SK-N-SH (cell line): ENCODE measurements around the gene FADD. TPM values are rescaled to one million over a fixed set of nuclear protein-coding genes. Genes with fewer than 3 reads are reported as not detected.

ENCODE experiments used
- CTCF ChIA-PET: fragments of 300-600, 350-600 bp; formaldehyde crosslinking; extraction: SDS; loops from one replicate; lab custom pipeline; 2021; lab: Yijun Ruan, JAX
- POLR2A ChIA-PET: fragments of 350-600 bp; sonication (Branson Sonifier 250); formaldehyde crosslinking; extraction: SDS; loops from one replicate; lab custom pipeline; 2020; ENCODE audit warnings: antibody characterized with exemption, inconsistent platforms; lab: Yijun Ruan, JAX
- DNase-seq: peaks from one replicate; pipeline ENCODE4 v3.0.0; 2012
- H2AFZ ChIP-seq: fragments of 200-600 bp; sonication (generic); 2 replicates; pipeline ENCODE4 v1.8.1; 2016; ENCODE audit warnings: antibody characterized with exemption, mild to moderate bottlenecking, low read depth
- H3F3A ChIP-seq: fragments of 200-600 bp; sonication (generic); replicated peaks from 2 replicates; pipeline ENCODE3; 2016; ENCODE audit warnings: antibody characterized with exemption, mild to moderate bottlenecking; ENCODE audit not compliant: insufficient read depth
- H3K27ac ChIP-seq, 2 experiments: fragments of 200-500 bp in 1 of 2; fragments of 200-600 bp in 1 of 2; sonication (Bioruptor generic) in 1 of 2; sonication (generic), shearing (Covaris generic) in 1 of 2; 2 replicates each; pipeline versions ENCODE4 v1.5.1 to v1.6.1; 2014 to 2016; ENCODE audit warnings: low read depth in 2 of 2, inconsistent platforms in 1 of 2, low read length in 1 of 2, mild to moderate bottlenecking in 1 of 2, mixed read lengths in 1 of 2
- H3K27me3 ChIP-seq: fragments of 200-600 bp; sonication (generic), shearing (Covaris generic); 2 replicates; pipeline ENCODE4 v1.6.1; 2016; ENCODE audit warnings: mixed run types; ENCODE audit not compliant: insufficient read depth
- H3K36me3 ChIP-seq, 2 experiments: fragments of 200-500 bp in 1 of 2; fragments of 200-600 bp in 1 of 2; sonication (Bioruptor generic) in 1 of 2; sonication (generic) in 1 of 2; replicated peaks in 1 of 2; 2 replicates each; pipeline versions ENCODE3 to v1.5.1; 2014 to 2016; ENCODE audit warnings: low read length in 1 of 2, mild to moderate bottlenecking in 1 of 2; ENCODE audit not compliant: insufficient read depth in 2 of 2, control insufficient read depth in 1 of 2
- H3K4me1 ChIP-seq, 2 experiments: fragments of 200-500 bp in 1 of 2; fragments of 200-600 bp in 1 of 2; sonication (Bioruptor generic) in 1 of 2; sonication (generic), shearing (Covaris generic) in 1 of 2; 2 replicates each; pipeline versions ENCODE4 v1.5.1 to v1.6.1; 2014 to 2016; ENCODE audit warnings: low read depth in 1 of 2, low read length in 1 of 2, mixed run types in 1 of 2; ENCODE audit not compliant: insufficient read depth in 2 of 2, control insufficient read depth in 1 of 2
- H3K4me2 ChIP-seq: fragments of 200-600 bp; sonication (generic), shearing (Covaris generic); 2 replicates; pipeline ENCODE4 v1.6.1; 2017; ENCODE audit warnings: mixed run types
- H3K4me3 ChIP-seq, 2 experiments: fragments of 200-500 bp in 1 of 2; fragments of 200-600 bp in 1 of 2; sonication (Bioruptor generic) in 1 of 2; sonication (generic), shearing (Covaris generic) in 1 of 2; 2 replicates each; pipeline versions ENCODE4 v1.5.1 to v1.8.1; 2014 to 2016; ENCODE audit warnings: low read depth in 2 of 2, inconsistent platforms in 1 of 2, low read length in 1 of 2, mild to moderate bottlenecking in 1 of 2, mixed read lengths in 1 of 2, moderate library complexity in 1 of 2
- H3K79me2 ChIP-seq: fragments of 200-600 bp; sonication (generic); 2 replicates; pipeline ENCODE4 v1.8.1; 2017; ENCODE audit warnings: mild to moderate bottlenecking; ENCODE audit not compliant: insufficient read depth
- H3K9ac ChIP-seq: fragments of 200-600 bp; sonication (generic); 2 replicates; pipeline ENCODE4 v1.6.1; 2017; ENCODE audit warnings: mixed run types
- H3K9me2 ChIP-seq: fragments of 200-600 bp; sonication (generic); 2 replicates; pipeline ENCODE4 v1.6.1; 2017; ENCODE audit warnings: mixed run types
- H3K9me3 ChIP-seq: fragments of 200-600 bp; sonication (generic); 2 replicates; pipeline ENCODE4 v1.6.1; 2017; ENCODE audit warnings: mixed run types, mild to moderate bottlenecking, moderate library complexity
- H4K20me1 ChIP-seq: fragments of 200-600 bp; sonication (generic); 2 replicates; pipeline ENCODE4 v1.6.1; 2017; ENCODE audit warnings: mild to moderate bottlenecking, mixed run types; ENCODE audit not compliant: insufficient read depth
- ELF1 ChIP-seq: IDR thresholded peaks from 2 replicates; pipeline ENCODE4 v1.4.0; 2012
- EP300 ChIP-seq, 2 experiments: IDR thresholded peaks; 2 replicates each; pipeline versions ENCODE4 v1.4.0 to v1.6.1; 2012; ENCODE audit warnings: borderline replicate concordance in 1 of 2, low read depth in 1 of 2, low read length in 1 of 2
- EZH2phosphoT487 ChIP-seq: fragments of 200-600 bp; sonication (generic); IDR thresholded peaks from 2 replicates; pipeline ENCODE4 v1.6.1; 2017; ENCODE audit warnings: low read depth, mixed run types, mild to moderate bottlenecking, antibody characterized with exemption, moderate library complexity, borderline replicate concordance
- FOXJ3 ChIP-seq: sonication (generic); formaldehyde crosslinking; IDR thresholded peaks from 2 replicates; pipeline ENCODE4 v1.5.1; 2020; ENCODE audit warnings: mild to moderate bottlenecking, missing genetic modification reagents
- GATA2 ChIP-seq: sonication (generic); formaldehyde crosslinking; IDR thresholded peaks from 2 replicates; pipeline ENCODE4 v1.5.0; 2020; ENCODE audit warnings: mild to moderate bottlenecking, missing genetic modification reagents
- MEF2A ChIP-seq: IDR thresholded peaks from 2 replicates; pipeline ENCODE4 v1.4.0; 2012; ENCODE audit warnings: low read depth, borderline replicate concordance
- NRF1 ChIP-seq: IDR thresholded peaks from 2 replicates; pipeline ENCODE4 v1.6.1; 2012; ENCODE audit warnings: low read depth, mild to moderate bottlenecking, low read length
- PBX3 ChIP-seq: IDR thresholded peaks from 2 replicates; pipeline ENCODE4; 2012
- RAD21 ChIP-seq: IDR thresholded peaks from 2 replicates; pipeline ENCODE4 v1.6.1; 2012; ENCODE audit warnings: mild to moderate bottlenecking, low read length
- REST ChIP-seq: IDR thresholded peaks from 2 replicates; pipeline ENCODE4 v1.6.1; 2012; ENCODE audit warnings: mild to moderate bottlenecking, low read depth, low read length, moderate library complexity
- SIN3A ChIP-seq: IDR thresholded peaks from 2 replicates; pipeline ENCODE4 v1.6.1; 2012; ENCODE audit warnings: low read depth, mild to moderate bottlenecking, low read length, moderate library complexity, borderline replicate concordance
- SMC3 ChIP-seq: IDR thresholded peaks from 2 replicates; pipeline ENCODE4 v1.6.1; 2012; ENCODE audit warnings: low read depth, low read length, improper control_type of control experiment
- TCF12 ChIP-seq: IDR thresholded peaks from 2 replicates; pipeline ENCODE4 v1.4.0; 2012
- TEAD4 ChIP-seq: IDR thresholded peaks from 2 replicates; pipeline ENCODE4 v1.4.0; 2012; ENCODE audit warnings: mild to moderate bottlenecking, borderline replicate concordance; ENCODE audit not compliant: insufficient read depth
- YY1 ChIP-seq: IDR thresholded peaks from 2 replicates; pipeline ENCODE4 v1.4.0; 2012; ENCODE audit warnings: low read depth, mild to moderate bottlenecking
- WGBS: methylation state at CpG from one replicate; pipeline ENCODE4 v1.1.6; 2017; ENCODE audit warnings: low lambda C conversion rate; 5-methylcytosine and 5-hydroxymethylcytosine counted together
- polyA plus RNA-seq, 3 experiments: library from polyadenylated mRNA; depleted of rRNA; stranded (reverse); fragments of >200 nt; gene quantifications; 2 replicates each; pipeline ENCODE4 v1.2.3, GENCODE V29; 2012
- TF ChIP-seq, protein P1 (sequence below): fragments of 150-350 bp; IDR thresholded peaks from 2 replicates; pipeline ENCODE4 v1.6.1; 2017; ENCODE audit warnings: antibody characterized with exemption, low read length, low read depth, borderline replicate concordance
- TF ChIP-seq, protein P2 (sequence below): IDR thresholded peaks from 2 replicates; pipeline ENCODE4 v1.4.0; 2012; ENCODE audit warnings: low read depth
- TF ChIP-seq, protein P3 (sequence below): fragments of 200-600 bp; sonication (generic); IDR thresholded peaks from 2 replicates; pipeline ENCODE4 v1.6.1; 2017; ENCODE audit warnings: antibody characterized with exemption, mild to moderate bottlenecking, moderate library complexity

Gene FADD
- polyA plus RNA-seq, 1 of the 3 experiments (the other 2 are of a cell fraction), result 23.8 TPM

DNA sequence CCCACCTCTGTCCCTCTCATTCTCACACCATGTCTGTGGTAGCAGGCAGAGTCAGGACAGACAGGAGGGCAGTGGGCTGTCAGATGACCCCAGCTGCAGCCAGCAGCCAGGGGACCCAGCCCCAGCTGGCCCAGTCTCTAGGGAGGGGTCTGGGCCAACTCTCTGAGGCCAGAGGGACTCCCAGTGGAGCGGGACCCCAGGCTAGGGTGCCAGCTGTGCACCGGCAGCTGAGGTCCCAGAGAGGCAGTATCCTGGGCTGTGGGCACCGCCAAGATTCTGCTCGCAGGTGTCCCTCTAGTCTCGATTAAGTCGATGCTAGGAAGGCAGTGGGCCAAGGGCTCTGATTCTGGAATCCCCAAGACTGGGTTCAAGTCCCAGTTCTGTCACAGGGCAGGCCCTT is 16.7 kb upstream of the FADD start:
- no peaks in the 10 kb centered on the region for H3K79me2 ChIP-seq
- no peak overlapping the region for H3K4me3 ChIP-seq
- no peak overlapping the region for H2AFZ ChIP-seq
- no peaks in the 10 kb centered on the region for H3K9me3 ChIP-seq
- no peaks in the 10 kb centered on the region for H3K4me1 ChIP-seq
- H3K36me3 ChIP-seq, result no peaks in the 10 kb centered on the region
- no CpG with 5 or more reads among the region's 6 CpGs for whole genome bisulfite sequencing
- TF ChIP-seq YY1, result no peak
- TF ChIP-seq FOXJ3 (CRISPR knock-in tag), result no peak
- TF ChIP-seq EP300 (IDR thresholded peaks at IDR 0.05; ENCODE audit: borderline replicate concordance in 1 of 2, low read depth in 1 of 2, low read length in 1 of 2), result no peak
- TF ChIP-seq SIN3A, result no peak
- no peak for TF ChIP-seq RAD21
- TF ChIP-seq NRF1, result no peak
- TF ChIP-seq TEAD4, result no peak
- TF ChIP-seq PBX3, result no peak
- TF ChIP-seq TCF12, result no peak
- TF ChIP-seq ELF1, result no peak
- no peak for TF ChIP-seq EZH2phosphoT487
- no peak for TF ChIP-seq SMC3
- no peak for TF ChIP-seq GATA2 (CRISPR knock-in tag)
- TF ChIP-seq, protein P1, sequence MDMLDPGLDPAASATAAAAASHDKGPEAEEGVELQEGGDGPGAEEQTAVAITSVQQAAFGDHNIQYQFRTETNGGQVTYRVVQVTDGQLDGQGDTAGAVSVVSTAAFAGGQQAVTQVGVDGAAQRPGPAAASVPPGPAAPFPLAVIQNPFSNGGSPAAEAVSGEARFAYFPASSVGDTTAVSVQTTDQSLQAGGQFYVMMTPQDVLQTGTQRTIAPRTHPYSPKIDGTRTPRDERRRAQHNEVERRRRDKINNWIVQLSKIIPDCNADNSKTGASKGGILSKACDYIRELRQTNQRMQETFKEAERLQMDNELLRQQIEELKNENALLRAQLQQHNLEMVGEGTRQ, result no peak
- no peak for TF ChIP-seq REST
- no peak for TF ChIP-seq MEF2A
- TF ChIP-seq, protein P2, sequence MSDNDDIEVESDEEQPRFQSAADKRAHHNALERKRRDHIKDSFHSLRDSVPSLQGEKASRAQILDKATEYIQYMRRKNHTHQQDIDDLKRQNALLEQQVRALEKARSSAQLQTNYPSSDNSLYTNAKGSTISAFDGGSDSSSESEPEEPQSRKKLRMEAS, result no peak
- TF ChIP-seq, protein P3, sequence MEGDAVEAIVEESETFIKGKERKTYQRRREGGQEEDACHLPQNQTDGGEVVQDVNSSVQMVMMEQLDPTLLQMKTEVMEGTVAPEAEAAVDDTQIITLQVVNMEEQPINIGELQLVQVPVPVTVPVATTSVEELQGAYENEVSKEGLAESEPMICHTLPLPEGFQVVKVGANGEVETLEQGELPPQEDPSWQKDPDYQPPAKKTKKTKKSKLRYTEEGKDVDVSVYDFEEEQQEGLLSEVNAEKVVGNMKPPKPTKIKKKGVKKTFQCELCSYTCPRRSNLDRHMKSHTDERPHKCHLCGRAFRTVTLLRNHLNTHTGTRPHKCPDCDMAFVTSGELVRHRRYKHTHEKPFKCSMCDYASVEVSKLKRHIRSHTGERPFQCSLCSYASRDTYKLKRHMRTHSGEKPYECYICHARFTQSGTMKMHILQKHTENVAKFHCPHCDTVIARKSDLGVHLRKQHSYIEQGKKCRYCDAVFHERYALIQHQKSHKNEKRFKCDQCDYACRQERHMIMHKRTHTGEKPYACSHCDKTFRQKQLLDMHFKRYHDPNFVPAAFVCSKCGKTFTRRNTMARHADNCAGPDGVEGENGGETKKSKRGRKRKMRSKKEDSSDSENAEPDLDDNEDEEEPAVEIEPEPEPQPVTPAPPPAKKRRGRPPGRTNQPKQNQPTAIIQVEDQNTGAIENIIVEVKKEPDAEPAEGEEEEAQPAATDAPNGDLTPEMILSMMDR, result no peak
- H3F3A ChIP-seq, result no peaks in the 10 kb centered on the region
- ChIA-PET CTCF (interaction anchor here (0.5 to 3.2 kb wide), 7 partner anchors 10 to 271 kb away, joined by 3 to 24 read pairs (median 3); no protein-coding TSS in a partner anchor), POLR2A (no interaction called here)
- no peak for DNase-seq
- H3K27me3 ChIP-seq, result peaks cover 14% of the 10 kb centered on the region
- H3K9me2 ChIP-seq, result no peaks in the 10 kb centered on the region
- no peak overlapping the region for H3K4me2 ChIP-seq
- H3K9ac ChIP-seq, result no peak overlapping the region
- H3K27ac ChIP-seq, result no peak overlapping the region
- no peaks in the 10 kb centered on the region for H4K20me1 ChIP-seq
